HG03159 (cell line): ENCODE measurements around the gene MOB3A.

Experiments used
- ATAC-seq: cut with Tn5 transposase; IDR thresholded peaks from one replicate; pipeline ENCODE4 v1.9.1; 2021; ENCODE audit warnings: mild to moderate bottlenecking, moderate library complexity; ENCODE audit not compliant: unreplicated experiment

The MOB3A gene

GRCh38 chr19:2126879-2127518, 30.9 kb upstream of the MOB3A start:
- ATAC-seq: no peak

GRCh38 chr19:2123682-2124387, 27.7 kb upstream of the MOB3A start:
- no peak for ATAC-seq

GRCh38 chr19:2122982-2123381, 26.9 kb upstream of the MOB3A start:
- no peak for ATAC-seq

GRCh38 chr19:2122251-2122650, 26.1 kb upstream of the MOB3A start:
- no peak for ATAC-seq

- ATAC-seq: no peak
Observed at GRCh38 chr19:2121416-2122051, 25.4 kb upstream of the MOB3A start.

GRCh38 chr19:2120821-2121220, 24.7 kb upstream of the MOB3A start:
- ATAC-seq: no peak

GRCh38 chr19:2119921-2120785, 24.0 kb upstream of the MOB3A start:
- no peak for ATAC-seq

GRCh38 chr19:2118438-2118837, 22.3 kb upstream of the MOB3A start:
- ATAC-seq: no peak

GRCh38 chr19:2117215-2117960, 21.3 kb upstream of the MOB3A start:
- ATAC-seq: no peak

GRCh38 chr19:2116507-2116906, 20.4 kb upstream of the MOB3A start:
- ATAC-seq: no peak

GRCh38 chr19:2115911-2116426, 19.8 kb upstream of the MOB3A start:
- ATAC-seq: no peak

GRCh38 chr19:2115324-2115723, 19.2 kb upstream of the MOB3A start:
- no peak for ATAC-seq

- ATAC-seq: no peak
Observed at GRCh38 chr19:2114821-2115220, 18.7 kb upstream of the MOB3A start.

GRCh38 chr19:2114218-2114617, 18.1 kb upstream of the MOB3A start:
- no peak for ATAC-seq

GRCh38 chr19:2113439-2114211, 17.5 kb upstream of the MOB3A start:
- no peak for ATAC-seq

GRCh38 chr19:2112516-2113320, 16.6 kb upstream of the MOB3A start:
- no peak for ATAC-seq

- ATAC-seq: no peak
Observed at GRCh38 chr19:2111886-2112285, 15.8 kb upstream of the MOB3A start.

GRCh38 chr19:2111425-2111824, 15.3 kb upstream of the MOB3A start:
- no peak for ATAC-seq

- no peak for ATAC-seq
Observed at GRCh38 chr19:2110822-2111221, 14.7 kb upstream of the MOB3A start.
